Fibroblast of the aortic adventitia (primary cell): Measurements from ENCODE around the gene MALAT1. TPM values are rescaled to one million over a fixed set of nuclear protein-coding genes. Genes with fewer than 3 reads are reported as not detected.

ENCODE experiments used
- DNase-seq: peaks from one replicate; pipeline ENCODE4 v3.0.0-alpha.2; 2010; ENCODE audit warnings: low read depth
- H3K4me3 ChIP-seq: 2 replicates; pipeline ENCODE4 v1.5.1; 2011; ENCODE audit warnings: low read depth, mild to moderate bottlenecking, control low read depth, low read length, moderate library complexity
- total RNA-seq: library from RNA; depleted of rRNA; stranded (reverse); fragments of >200 nt; gene quantifications from 2 replicates; pipeline ENCODE4 v1.2.3, GENCODE V29; 2012; ENCODE audit warnings: low replicate concordance
- TF ChIP-seq, protein P1 (sequence below): IDR thresholded peaks from 2 replicates; pipeline ENCODE4 v1.5.1; 2011; ENCODE audit warnings: mild to moderate bottlenecking, low read length, control low read depth, inconsistent platforms; ENCODE audit not compliant: insufficient read depth

MALAT1 gene
- total RNA-seq, 1 donor = 10,787 TPM

DNA sequence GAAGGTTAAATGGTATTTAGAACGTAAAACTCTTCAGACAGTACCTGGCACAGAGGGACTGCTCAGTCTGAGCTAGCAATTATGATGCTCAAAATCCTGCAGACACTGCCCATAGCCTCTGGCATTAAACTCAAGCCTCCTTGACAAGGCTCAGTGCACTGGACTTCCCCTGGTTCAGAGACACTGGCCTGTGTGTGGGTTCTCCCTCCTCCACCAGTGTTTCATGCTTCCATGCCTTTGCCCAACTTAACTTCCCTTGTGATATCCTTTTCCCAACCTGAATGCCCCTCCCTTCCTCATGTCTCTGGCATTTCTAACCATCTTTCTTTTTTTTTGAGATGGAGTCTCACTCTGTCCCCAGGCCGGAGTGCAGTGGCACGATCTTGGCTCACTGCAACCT is 50.3 kb downstream of the MALAT1 start:
- no peak overlapping the region for H3K4me3 ChIP-seq
- TF ChIP-seq, protein P1, sequence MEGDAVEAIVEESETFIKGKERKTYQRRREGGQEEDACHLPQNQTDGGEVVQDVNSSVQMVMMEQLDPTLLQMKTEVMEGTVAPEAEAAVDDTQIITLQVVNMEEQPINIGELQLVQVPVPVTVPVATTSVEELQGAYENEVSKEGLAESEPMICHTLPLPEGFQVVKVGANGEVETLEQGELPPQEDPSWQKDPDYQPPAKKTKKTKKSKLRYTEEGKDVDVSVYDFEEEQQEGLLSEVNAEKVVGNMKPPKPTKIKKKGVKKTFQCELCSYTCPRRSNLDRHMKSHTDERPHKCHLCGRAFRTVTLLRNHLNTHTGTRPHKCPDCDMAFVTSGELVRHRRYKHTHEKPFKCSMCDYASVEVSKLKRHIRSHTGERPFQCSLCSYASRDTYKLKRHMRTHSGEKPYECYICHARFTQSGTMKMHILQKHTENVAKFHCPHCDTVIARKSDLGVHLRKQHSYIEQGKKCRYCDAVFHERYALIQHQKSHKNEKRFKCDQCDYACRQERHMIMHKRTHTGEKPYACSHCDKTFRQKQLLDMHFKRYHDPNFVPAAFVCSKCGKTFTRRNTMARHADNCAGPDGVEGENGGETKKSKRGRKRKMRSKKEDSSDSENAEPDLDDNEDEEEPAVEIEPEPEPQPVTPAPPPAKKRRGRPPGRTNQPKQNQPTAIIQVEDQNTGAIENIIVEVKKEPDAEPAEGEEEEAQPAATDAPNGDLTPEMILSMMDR = no peak
- no peak for DNase-seq

DNA sequence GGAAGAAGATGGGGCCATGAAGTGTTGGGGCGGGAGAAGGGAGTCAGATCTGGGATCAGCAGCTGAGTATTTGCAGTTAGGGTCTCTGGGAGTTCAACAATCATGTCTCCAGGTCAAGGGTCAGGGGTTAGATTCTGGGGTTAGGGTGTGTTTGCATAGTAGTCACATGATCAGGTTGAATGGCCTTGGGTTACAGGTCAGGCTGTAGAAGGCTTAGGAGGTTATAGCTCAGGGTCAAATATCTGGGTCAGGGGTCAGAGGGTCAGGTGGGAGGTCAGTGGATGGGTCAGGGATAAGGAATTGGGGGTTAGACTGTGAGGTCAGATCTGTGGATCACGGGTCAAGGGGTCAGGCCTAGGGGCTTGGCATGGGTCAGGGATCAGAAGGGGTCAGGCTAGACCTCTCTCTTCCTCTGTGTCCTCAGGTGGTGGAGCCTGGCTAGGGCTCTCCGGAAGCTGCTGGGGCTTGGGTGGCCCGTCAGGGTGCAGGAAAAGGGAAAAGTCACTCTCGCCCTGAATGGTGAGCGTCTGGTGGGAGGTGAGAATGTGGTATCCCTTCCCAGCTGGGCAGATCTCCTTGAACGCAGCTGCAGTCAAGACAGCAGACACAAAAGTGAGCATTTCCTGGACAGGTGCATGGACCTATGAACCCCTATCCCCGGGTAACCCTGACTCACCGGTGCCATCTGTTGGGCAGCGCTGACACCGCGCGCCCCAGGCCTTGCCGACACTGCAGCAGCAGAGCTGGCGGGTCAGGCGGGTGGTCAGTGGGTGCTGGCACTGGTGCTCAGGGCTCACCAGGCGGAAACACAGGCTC is 52.9 kb downstream of the MALAT1 start:
- TF ChIP-seq, protein P1 = peak; percentile 39
- DNase-seq = no peak
- no peak overlapping the region for H3K4me3 ChIP-seq

DNA sequence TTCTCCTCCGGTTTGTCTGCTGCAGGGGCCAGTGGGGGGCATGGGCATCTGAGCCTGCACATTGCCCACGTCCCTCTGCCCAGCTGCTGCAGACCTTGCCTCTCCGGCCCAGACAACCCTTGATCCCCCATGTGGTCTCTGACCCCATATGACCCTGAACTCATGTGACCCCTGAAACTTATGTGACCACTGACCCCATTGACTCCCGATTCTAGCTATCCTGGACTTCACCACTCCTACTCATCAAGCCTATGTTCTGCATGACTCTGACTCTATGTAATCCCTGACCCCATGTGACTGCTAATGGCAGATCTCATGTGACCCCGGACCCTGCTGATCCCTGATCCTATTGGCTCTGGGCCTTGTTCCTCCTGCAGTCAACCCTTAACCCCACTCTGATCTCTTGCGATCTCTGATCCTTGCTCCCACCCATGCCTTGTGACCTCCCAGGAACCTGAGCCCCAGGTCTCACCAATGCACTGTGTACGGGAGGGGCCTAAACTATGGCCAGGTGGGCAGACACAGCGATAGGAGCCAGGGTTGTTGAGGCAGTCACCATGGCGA is 53.6 kb downstream of the MALAT1 start:
- TF ChIP-seq, protein P1 = no peak

DNA sequence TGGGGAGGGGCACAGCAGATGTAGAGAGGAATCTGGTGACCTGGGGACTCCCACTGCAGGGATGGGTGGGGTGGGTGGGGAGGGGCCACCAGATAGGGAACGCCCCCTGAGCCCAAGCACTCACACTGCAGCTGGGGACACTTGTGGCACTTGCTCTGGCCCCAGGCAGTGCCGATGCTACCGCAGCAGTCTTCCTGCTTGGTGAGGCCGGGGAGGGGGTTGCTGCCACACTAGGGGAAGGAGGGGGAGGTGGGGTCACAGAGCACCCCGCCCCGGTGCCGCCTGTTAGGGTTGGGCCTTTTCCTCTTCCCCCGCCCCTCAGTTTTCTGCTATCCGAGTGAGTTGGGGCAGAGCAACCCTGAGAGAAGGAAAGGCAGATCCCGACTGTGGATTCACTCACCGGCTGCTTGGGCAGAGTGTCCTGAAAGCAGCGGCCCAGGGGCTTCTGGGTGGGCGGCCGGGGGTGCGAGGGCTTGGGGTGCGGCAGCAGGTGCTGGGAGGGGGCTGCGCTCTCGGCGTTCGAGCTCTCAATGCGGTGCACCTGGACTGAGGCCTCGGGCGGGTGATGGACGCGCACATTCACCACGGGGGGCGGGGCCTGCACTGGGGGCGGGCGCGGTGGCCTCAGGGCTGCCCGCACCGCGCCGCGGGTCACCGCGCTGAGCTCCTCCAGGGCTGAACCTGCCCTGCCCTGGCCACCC is 54.6 kb downstream of the MALAT1 start:
- DNase-seq = no peak
- TF ChIP-seq, protein P1 = no peak
- no peak overlapping the region for H3K4me3 ChIP-seq

More for the DNA sequence above, 53.6 kb downstream of the MALAT1 start:
- no peak overlapping the region for H3K4me3 ChIP-seq
- no peak for DNase-seq

DNA sequence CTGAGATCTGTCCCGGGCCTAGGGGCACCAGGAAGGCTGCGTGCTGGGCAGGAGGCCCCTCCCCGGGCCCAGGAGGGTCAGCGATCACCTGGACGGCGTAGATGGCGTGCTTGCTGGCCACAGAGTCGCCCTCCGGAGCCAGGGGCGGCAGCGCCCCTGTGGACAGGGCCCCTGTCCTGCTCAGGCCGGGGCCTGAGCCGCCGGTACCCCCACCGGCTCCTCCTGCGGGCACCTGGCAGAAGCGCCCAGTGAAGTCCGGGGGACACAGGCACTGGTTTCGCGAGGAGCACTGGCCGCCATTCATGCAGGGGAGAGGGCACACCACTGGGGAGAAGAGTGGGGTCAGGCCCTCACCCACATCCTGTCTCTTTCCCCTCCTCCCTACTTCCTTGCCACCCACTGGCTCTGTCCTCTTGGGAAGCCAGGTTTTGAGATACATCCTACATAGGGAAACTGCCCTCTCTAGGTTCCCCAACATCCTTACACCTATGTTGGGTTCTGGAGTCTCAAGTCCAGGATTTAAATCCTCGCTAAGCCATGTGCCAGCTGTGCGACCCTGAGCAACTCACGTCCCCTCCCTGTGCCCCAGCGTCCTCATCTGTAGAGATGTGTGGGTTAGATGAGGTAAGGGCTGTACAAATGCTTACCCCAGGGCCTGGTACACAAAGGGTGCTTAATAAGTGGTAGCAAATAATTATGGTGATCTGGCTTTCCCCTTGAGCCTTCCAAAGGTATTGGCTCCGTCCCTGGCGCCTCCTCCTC is 55.4 kb downstream of the MALAT1 start:
- no peak overlapping the region for H3K4me3 ChIP-seq
- TF ChIP-seq, protein P1 = no peak
- no peak for DNase-seq

DNA sequence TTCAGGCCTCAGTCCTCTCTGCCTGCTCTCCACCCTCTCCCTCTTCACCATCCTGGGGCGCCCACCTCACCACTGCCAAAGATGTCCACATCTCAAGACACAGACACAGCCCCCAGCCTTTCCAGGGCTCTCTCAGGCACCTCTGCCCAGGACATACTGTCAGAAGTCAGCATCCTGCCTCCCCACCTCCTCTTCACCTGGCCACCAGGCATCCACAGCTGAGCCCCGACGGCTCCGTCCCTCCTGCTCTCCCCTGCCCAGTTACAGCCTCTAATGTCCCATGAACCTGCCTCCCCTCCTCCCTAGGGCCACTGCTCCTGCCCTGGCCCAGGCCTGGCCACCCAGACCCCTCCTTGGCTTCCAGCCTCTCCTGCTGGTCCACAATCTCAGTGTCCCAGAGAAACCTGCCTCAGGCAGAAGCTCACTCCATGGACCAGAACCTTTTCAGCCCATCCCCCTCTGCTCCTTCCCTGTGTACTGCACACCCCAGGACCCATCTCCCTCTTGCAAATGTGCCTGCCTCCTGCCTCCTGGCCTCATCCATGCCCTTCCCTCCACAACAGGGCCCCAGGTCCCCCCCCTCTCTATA is 56.1 kb downstream of the MALAT1 start:
- DNase-seq = no peak
- TF ChIP-seq, protein P1 = no peak
- no peak overlapping the region for H3K4me3 ChIP-seq
